ENCODE results near the gene CDX2.
"Not testable (repeated sequence)": the region's sequence is repeated elsewhere in the genome, so short reads cannot be mapped to it uniquely, and the experiment has no call there.

The CDX2 gene

DNA sequence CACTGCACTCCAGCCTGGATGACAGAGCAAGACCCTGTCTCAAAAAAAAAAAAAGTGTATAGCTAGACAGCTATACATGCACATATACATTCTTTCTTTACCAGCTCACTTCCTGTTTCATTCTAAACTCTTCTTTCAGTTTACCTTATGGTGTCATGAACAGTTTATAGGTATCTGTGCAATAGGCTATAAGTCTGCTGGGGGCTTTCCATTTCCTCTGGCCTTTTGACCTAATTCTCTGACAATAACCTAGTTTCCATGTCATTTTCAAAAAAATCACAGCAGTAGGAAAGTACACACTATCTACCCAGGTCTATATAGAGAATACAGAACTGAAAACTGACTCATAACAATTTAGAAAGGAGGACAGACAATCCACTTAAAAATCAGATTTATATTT lies 43.8 kb upstream of the CDX2 start:
- no peak for TF ChIP-seq EZH2phosphoT487 (IDR thresholded peaks at IDR 0.05; ENCODE audit: borderline replicate concordance, low read length)
- TF ChIP-seq, protein P1, sequence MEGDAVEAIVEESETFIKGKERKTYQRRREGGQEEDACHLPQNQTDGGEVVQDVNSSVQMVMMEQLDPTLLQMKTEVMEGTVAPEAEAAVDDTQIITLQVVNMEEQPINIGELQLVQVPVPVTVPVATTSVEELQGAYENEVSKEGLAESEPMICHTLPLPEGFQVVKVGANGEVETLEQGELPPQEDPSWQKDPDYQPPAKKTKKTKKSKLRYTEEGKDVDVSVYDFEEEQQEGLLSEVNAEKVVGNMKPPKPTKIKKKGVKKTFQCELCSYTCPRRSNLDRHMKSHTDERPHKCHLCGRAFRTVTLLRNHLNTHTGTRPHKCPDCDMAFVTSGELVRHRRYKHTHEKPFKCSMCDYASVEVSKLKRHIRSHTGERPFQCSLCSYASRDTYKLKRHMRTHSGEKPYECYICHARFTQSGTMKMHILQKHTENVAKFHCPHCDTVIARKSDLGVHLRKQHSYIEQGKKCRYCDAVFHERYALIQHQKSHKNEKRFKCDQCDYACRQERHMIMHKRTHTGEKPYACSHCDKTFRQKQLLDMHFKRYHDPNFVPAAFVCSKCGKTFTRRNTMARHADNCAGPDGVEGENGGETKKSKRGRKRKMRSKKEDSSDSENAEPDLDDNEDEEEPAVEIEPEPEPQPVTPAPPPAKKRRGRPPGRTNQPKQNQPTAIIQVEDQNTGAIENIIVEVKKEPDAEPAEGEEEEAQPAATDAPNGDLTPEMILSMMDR (IDR thresholded peaks at IDR 0.05; ENCODE audit: low read depth, low read length, poor library complexity, severe bottlenecking) = no peak
- Histone ChIP-seq H3K4me3 (ENCODE audit: low read length) (no peak overlapping the region), H3K27ac (ENCODE audit: low read depth, low read length) (no peak overlapping the region), H3K36me3 (ENCODE audit: control insufficient read depth, low read length) (no peaks in the 10 kb centered on the region), H3K27me3 (ENCODE audit: control insufficient read depth, low read length) (no peaks in the 10 kb centered on the region), H3K9me3 (ENCODE audit: control insufficient read depth, insufficient read depth, low read length) (no peaks in the 10 kb centered on the region), H3K4me1 (ENCODE audit: control insufficient read depth, low read length) (peaks cover 9% of the 10 kb centered on the region), H3F3A (ENCODE audit: control insufficient read depth, insufficient read depth) (no peaks in the 10 kb centered on the region), H3K9me2 (replicated peaks; ENCODE audit: control insufficient read depth, low read length) (no peaks in the 10 kb centered on the region), H3K4me2 (ENCODE audit: low read length) (no peak overlapping the region), H3K79me2 (ENCODE audit: control insufficient read depth, low read length) (no peaks in the 10 kb centered on the region), H4K20me1 (ENCODE audit: control insufficient read depth, insufficient read depth, low read depth, low read length) (no peaks in the 10 kb centered on the region)

DNA sequence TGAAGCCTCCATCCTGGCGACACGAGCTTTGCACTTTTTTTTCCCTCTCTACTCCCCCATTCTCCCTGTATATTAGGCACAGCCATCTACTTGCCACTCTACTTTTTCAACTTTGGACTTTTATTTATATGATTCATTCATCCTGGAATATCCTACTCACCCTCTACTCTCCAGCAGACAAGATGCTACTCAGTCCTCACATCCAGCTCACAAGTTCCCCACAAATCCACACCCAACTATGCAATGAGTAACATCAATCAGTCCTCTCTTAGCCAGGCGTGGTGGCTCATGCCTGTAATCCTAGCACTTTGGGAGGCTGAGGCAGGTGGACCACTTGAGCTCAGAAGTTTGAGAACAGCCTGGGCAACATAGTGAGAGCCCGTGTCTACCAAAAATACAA lies 43.3 kb upstream of the CDX2 start:
- peaks cover 9% of the 10 kb centered on the region for H3K4me1 ChIP-seq (ENCODE audit: control insufficient read depth, low read length)
- TF ChIP-seq EZH2phosphoT487 (IDR thresholded peaks at IDR 0.05; ENCODE audit: borderline replicate concordance, low read length) = no peak
- TF ChIP-seq, protein P1 (IDR thresholded peaks at IDR 0.05; ENCODE audit: low read depth, low read length, poor library complexity, severe bottlenecking) = no peak
- H3K79me2 ChIP-seq (ENCODE audit: control insufficient read depth, low read length) = no peaks in the 10 kb centered on the region
- H3K9me2 ChIP-seq (replicated peaks; ENCODE audit: control insufficient read depth, low read length) = no peaks in the 10 kb centered on the region
- H3K27ac ChIP-seq (ENCODE audit: low read depth, low read length) = no peak overlapping the region
- no peak overlapping the region for H3K4me3 ChIP-seq (ENCODE audit: low read length)
- H3K36me3 ChIP-seq (ENCODE audit: control insufficient read depth, low read length) = no peaks in the 10 kb centered on the region
- H3K27me3 ChIP-seq (ENCODE audit: control insufficient read depth, low read length) = no peaks in the 10 kb centered on the region
- H3F3A ChIP-seq (ENCODE audit: control insufficient read depth, insufficient read depth) = no peaks in the 10 kb centered on the region
- H4K20me1 ChIP-seq (ENCODE audit: control insufficient read depth, insufficient read depth, low read depth, low read length) = no peaks in the 10 kb centered on the region
- no peak overlapping the region for H3K4me2 ChIP-seq (ENCODE audit: low read length)
- H3K9me3 ChIP-seq (ENCODE audit: control insufficient read depth, insufficient read depth, low read length) = no peaks in the 10 kb centered on the region

DNA sequence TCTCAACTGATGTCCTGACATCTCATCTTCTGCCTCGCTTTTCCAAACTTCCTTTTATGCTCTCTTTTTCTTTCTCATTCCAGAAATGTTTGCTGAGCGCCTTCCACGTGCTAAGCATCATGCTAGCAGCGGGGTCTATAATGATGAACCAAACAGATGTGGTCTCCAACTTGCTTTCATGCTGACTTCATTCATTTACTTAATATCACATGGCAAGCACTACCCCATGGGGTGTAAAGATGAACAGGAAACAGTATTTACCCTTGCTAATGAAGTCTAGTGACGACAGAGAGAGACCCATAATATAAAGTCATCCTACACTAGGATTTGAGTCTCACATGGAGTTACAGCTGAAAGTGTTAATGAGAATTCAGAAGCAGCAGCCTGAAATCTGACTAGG lies 40.9 kb upstream of the CDX2 start:
- no peaks in the 10 kb centered on the region for H3K27me3 ChIP-seq (ENCODE audit: control insufficient read depth, low read length)
- H3K4me3 ChIP-seq (ENCODE audit: low read length) = no peak overlapping the region
- H3F3A ChIP-seq (ENCODE audit: control insufficient read depth, insufficient read depth) = no peaks in the 10 kb centered on the region
- H3K4me1 ChIP-seq (ENCODE audit: control insufficient read depth, low read length) = peaks cover 9% of the 10 kb centered on the region
- no peaks in the 10 kb centered on the region for H3K9me3 ChIP-seq (ENCODE audit: control insufficient read depth, insufficient read depth, low read length)
- H3K79me2 ChIP-seq (ENCODE audit: control insufficient read depth, low read length) = no peaks in the 10 kb centered on the region
- H3K27ac ChIP-seq (ENCODE audit: low read depth, low read length) = no peak overlapping the region
- no peak overlapping the region for H3K4me2 ChIP-seq (ENCODE audit: low read length)
- no peak for TF ChIP-seq EZH2phosphoT487 (IDR thresholded peaks at IDR 0.05; ENCODE audit: borderline replicate concordance, low read length)
- TF ChIP-seq, protein P1 (IDR thresholded peaks at IDR 0.05; ENCODE audit: low read depth, low read length, poor library complexity, severe bottlenecking) = no peak
- H3K36me3 ChIP-seq (ENCODE audit: control insufficient read depth, low read length) = no peaks in the 10 kb centered on the region
- H4K20me1 ChIP-seq (ENCODE audit: control insufficient read depth, insufficient read depth, low read depth, low read length) = no peaks in the 10 kb centered on the region
- H3K9me2 ChIP-seq (replicated peaks; ENCODE audit: control insufficient read depth, low read length) = no peaks in the 10 kb centered on the region

DNA sequence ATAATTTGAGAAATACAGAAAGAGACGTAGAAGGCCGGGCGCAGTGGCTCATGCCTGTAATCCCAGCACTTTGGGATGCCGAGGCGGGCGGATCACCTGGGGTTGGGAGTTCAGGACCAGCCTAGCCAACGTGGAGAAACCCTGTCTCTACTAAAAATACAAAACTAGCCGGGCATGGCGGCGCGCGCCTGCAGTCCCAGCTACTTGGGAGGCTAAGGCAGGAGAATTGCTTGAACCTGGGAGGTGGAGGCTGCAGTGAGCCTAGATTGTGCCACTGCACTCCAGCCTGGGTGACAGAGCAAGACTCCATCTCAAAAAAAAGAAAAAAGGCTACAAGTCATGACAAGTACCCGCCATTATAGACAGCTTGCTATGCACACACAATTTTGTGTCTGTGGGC lies 35.9 kb upstream of the CDX2 start:
- H3K27ac ChIP-seq (ENCODE audit: low read depth, low read length); H3K9me3 ChIP-seq (ENCODE audit: control insufficient read depth, insufficient read depth, low read length); H3K4me3 ChIP-seq (ENCODE audit: low read length); H3K36me3 ChIP-seq (ENCODE audit: control insufficient read depth, low read length); H3K9me2 ChIP-seq (replicated peaks; ENCODE audit: control insufficient read depth, low read length); H4K20me1 ChIP-seq (ENCODE audit: control insufficient read depth, insufficient read depth, low read depth, low read length); H3K27me3 ChIP-seq (ENCODE audit: control insufficient read depth, low read length); H3K4me1 ChIP-seq (ENCODE audit: control insufficient read depth, low read length); H3F3A ChIP-seq (ENCODE audit: control insufficient read depth, insufficient read depth); H3K4me2 ChIP-seq (ENCODE audit: low read length); H3K79me2 ChIP-seq (ENCODE audit: control insufficient read depth, low read length): not testable (repeated sequence)
